OCI-LY7 (cell line): Measurements from ENCODE around the gene PPP1R26. TPM values are rescaled to one million over a fixed set of nuclear protein-coding genes. Genes with fewer than 3 reads are reported as not detected.

Source experiments
- BruUV-seq: library from RNA; stranded (reverse); fragments of 400-500 nt; replicated peaks from 2 replicates; lab custom pipeline; 2021; lab: Mats Ljungman, UMichigan
- CTCF ChIA-PET: fragments of 300-600 bp; sonication (Branson Sonifier 250); formaldehyde crosslinking; loops from one replicate; lab custom pipeline; 2022; ENCODE audit warnings: antibody characterized with exemption; ENCODE audit not compliant: unreplicated experiment; lab: Charles Lee
- POLR2A ChIA-PET: fragments of 300-600 bp; sonication (Branson Sonifier 250); formaldehyde crosslinking; loops from one replicate; lab custom pipeline; 2022; ENCODE audit warnings: antibody characterized with exemption; lab: Charles Lee
- DNase-seq: peaks from one replicate; pipeline ENCODE4 v3.0.0-alpha.2; 2015; ENCODE audit warnings: low spot score
- H2AFZ ChIP-seq: fragments of 200-600 bp; sonication (generic), shearing (Covaris generic); 2 replicates; pipeline ENCODE4 v1.6.1; 2014; ENCODE audit warnings: mild to moderate bottlenecking, antibody characterized with exemption, low read length, moderate library complexity
- H3K27ac ChIP-seq: fragments of 200-600 bp; sonication (generic); 2 replicates; pipeline ENCODE4 v1.5.1; 2014; ENCODE audit warnings: mixed run types, low read depth, mild to moderate bottlenecking, moderate library complexity, low read length, inconsistent platforms; ENCODE audit not compliant: poor library complexity, severe bottlenecking
- H3K36me3 ChIP-seq: fragments of 200-600 bp; sonication (generic); 2 replicates; pipeline ENCODE4 v1.6.1; 2014; ENCODE audit warnings: mild to moderate bottlenecking, antibody characterized with exemption, low read length, moderate library complexity, mixed read lengths; ENCODE audit not compliant: insufficient read depth
- H3K4me1 ChIP-seq: fragments of 200-600 bp; sonication (generic); 2 replicates; pipeline ENCODE4 v1.5.1; 2014; ENCODE audit warnings: mild to moderate bottlenecking, low read length; ENCODE audit not compliant: insufficient read depth, poor library complexity, severe bottlenecking
- H3K4me2 ChIP-seq: fragments of 200-600 bp; sonication (generic); 2 replicates; pipeline ENCODE4 v1.6.1; 2014; ENCODE audit warnings: mild to moderate bottlenecking, low read length
- H3K4me3 ChIP-seq: fragments of 200-600 bp; sonication (generic); 2 replicates; pipeline ENCODE4 v1.5.1; 2014; ENCODE audit warnings: mild to moderate bottlenecking, low read depth, low read length; ENCODE audit not compliant: poor library complexity, severe bottlenecking
- H3K79me2 ChIP-seq: fragments of 200-600 bp; sonication (generic); 2 replicates; pipeline ENCODE4 v1.6.1; 2016; ENCODE audit warnings: low read depth, mild to moderate bottlenecking, low read length, moderate library complexity, mixed read lengths; ENCODE audit not compliant: insufficient read depth
- H3K9me2 ChIP-seq: fragments of 200-600 bp; sonication (generic); 2 replicates; pipeline ENCODE4 v1.6.1; 2016; ENCODE audit warnings: mild to moderate bottlenecking, low read length, mixed read lengths; ENCODE audit not compliant: insufficient read depth
- H3K9me3 ChIP-seq: fragments of 200-600 bp; sonication (generic); 2 replicates; pipeline ENCODE4 v1.6.1; 2014; ENCODE audit warnings: mild to moderate bottlenecking, mixed run types, low read length, mixed read lengths
- H4K20me1 ChIP-seq: fragments of 200-600 bp; sonication (generic); 2 replicates; pipeline ENCODE4 v1.6.1; 2014; ENCODE audit warnings: mild to moderate bottlenecking, antibody characterized with exemption, low read length, moderate library complexity, mixed read lengths; ENCODE audit not compliant: insufficient read depth
- CTCF ChIP-seq: fragments of 200-600 bp; sonication (generic); conservative IDR thresholded peaks from 2 replicates; pipeline ENCODE4 v1.5.1; 2014; ENCODE audit warnings: mild to moderate bottlenecking, antibody characterized with exemption, low read length, moderate library complexity, mixed read lengths
- EZH2phosphoT487 ChIP-seq: fragments of 200-600 bp; sonication (generic); IDR thresholded peaks from 2 replicates; pipeline ENCODE4 v1.6.1; 2018; ENCODE audit warnings: low read depth, borderline replicate concordance, mild to moderate bottlenecking, mixed run types, antibody characterized with exemption, low read length, moderate library complexity, mixed read lengths
- intact Hi-C: fragments of 100-400 bp; cut with micrococcal nuclease; formaldehyde crosslinking; loops from one replicate; pipeline ENCODE4 v1.10.0; 2022; ENCODE audit not compliant: unreplicated experiment
- total RNA-seq, 2 experiments: library from RNA; depleted of rRNA in 1 of 2; stranded (reverse); fragments of >200 nt in 1 of 2; shearing (Covaris generic) in 1 of 2; gene quantifications; 2 replicates each; pipeline ENCODE4 v1.2.3, GENCODE V29; 2014 to 2022

The PPP1R26 gene
- total RNA-seq, 2 experiments from 2014 or later = 0.21 to 1.5 TPM

DNA sequence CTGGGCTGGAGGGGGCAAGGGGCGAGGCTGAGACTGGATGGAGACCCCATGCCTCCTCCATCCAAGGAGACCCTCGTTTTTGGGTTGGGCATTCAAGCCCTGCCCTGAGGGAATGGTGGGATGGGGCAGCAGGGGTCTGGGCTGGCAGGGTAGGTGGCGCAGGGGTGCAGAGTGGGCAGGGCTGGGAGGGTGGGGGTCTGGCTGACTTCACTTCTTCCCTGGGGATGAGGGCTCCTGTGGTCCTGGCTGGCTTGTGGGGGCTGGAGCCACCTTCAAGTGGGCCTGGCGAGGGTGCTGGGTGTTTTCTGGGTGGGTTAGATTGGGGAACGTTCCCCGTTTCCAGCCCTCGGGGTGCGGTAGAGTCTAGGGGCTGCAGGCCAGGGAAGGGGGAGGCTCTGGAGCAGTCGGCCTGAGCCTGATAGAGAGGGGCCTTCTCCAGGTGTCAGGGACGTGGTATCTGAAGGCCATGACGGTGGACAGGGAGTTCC lies 42.1 kb downstream of the PPP1R26 start:
- no peak for DNase-seq
- Histone ChIP-seq H3K4me1 (no peaks in the 10 kb centered on the region), H2AFZ (no peak overlapping the region), H3K9me2 (no peaks in the 10 kb centered on the region), H3K4me3 (no peak overlapping the region), H3K79me2 (no peaks in the 10 kb centered on the region), H4K20me1 (no peaks in the 10 kb centered on the region), H3K9me3 (no peaks in the 10 kb centered on the region), H3K4me2 (no peak overlapping the region), H3K36me3 (no peaks in the 10 kb centered on the region), H3K27ac (no peak overlapping the region)
- BruUV-seq = no TSS peak
- POLR2A ChIA-PET = no interaction called here
- TF ChIP-seq CTCF (no peak), EZH2phosphoT487 (no peak)
- CTCF ChIA-PET = no interaction called here
- intact Hi-C loops = no loop called here

DNA sequence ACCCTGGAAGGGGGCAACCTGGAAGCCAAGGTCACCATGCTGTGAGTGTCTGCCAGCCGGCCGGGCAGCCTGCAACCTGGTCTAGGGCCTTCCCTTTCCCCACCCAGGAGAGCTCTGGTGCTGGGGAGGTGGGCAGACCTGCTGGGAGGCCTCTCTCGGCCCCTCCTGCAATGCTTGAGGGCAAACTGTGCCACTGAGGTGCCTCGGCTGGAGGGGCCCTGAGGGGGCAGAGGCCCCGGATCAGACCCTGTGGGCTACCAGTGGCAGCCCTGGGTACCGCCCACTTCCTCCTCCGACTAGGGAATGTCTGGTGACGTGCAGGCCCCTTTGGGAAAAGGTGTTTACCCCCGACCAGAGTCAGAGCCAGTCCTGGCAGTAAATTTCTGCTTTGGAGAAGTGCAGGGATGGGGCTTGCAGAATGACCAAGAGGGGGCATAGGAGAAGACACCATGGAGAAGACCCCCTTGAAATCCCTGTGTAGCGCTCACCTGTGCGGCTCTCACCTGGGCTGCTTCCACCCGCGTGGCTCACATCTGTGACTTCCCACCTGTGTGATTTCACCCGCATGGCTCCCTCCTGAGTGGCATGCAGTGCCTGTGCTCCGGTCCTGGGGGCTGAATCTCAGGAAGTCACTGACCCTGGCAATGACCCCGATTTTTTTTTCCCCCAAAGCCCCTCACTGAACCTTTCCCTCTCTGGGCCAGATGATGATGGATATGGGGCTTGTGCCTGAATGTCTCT lies 42.7 kb downstream of the PPP1R26 start:
- ChIA-PET POLR2A (no interaction called here), CTCF (no interaction called here)
- H4K20me1 ChIP-seq = no peaks in the 10 kb centered on the region
- H3K4me3 ChIP-seq = no peak overlapping the region
- H3K79me2 ChIP-seq = no peaks in the 10 kb centered on the region
- no peaks in the 10 kb centered on the region for H3K4me1 ChIP-seq
- H3K36me3 ChIP-seq = no peaks in the 10 kb centered on the region
- no peak overlapping the region for H3K4me2 ChIP-seq
- no peak for DNase-seq
- no peak for TF ChIP-seq CTCF
- TF ChIP-seq EZH2phosphoT487 = no peak
- H3K9me3 ChIP-seq = no peaks in the 10 kb centered on the region
- H3K27ac ChIP-seq = no peak overlapping the region
- no peak overlapping the region for H2AFZ ChIP-seq
- no peaks in the 10 kb centered on the region for H3K9me2 ChIP-seq
- no TSS peak for BruUV-seq
- intact Hi-C loops = no loop called here

DNA sequence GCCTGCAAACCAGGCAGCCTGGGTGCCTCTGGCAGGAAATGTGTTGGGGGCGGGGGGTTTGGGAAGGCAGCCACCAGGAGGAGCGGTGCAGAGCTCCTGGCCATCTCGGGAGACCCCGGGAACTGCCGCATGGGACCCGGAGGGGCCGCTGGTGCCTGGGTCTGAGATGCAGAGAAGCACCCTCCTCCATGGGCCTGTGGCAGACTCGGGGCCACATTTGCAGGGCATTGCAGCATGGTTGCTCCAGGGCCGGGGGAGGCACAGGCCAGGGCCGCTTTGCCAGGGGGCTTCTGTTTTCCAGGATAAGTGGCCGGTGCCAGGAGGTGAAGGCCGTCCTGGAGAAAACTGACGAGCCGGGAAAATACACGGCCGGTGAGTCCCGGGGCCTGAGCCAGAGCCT lies 43.3 kb downstream of the PPP1R26 start:
- no peak overlapping the region for H3K4me2 ChIP-seq
- no peaks in the 10 kb centered on the region for H3K9me2 ChIP-seq
- no peaks in the 10 kb centered on the region for H3K79me2 ChIP-seq
- no TSS peak for BruUV-seq
- H3K36me3 ChIP-seq = no peaks in the 10 kb centered on the region
- intact Hi-C loops = no loop called here
- CTCF ChIA-PET = no interaction called here
- H3K9me3 ChIP-seq = no peaks in the 10 kb centered on the region
- H3K4me1 ChIP-seq = no peaks in the 10 kb centered on the region
- POLR2A ChIA-PET = no interaction called here
- no peak overlapping the region for H2AFZ ChIP-seq
- DNase-seq = no peak
- TF ChIP-seq EZH2phosphoT487 (no peak), CTCF (no peak)
- no peak overlapping the region for H3K4me3 ChIP-seq
- no peaks in the 10 kb centered on the region for H4K20me1 ChIP-seq
- no peak overlapping the region for H3K27ac ChIP-seq
